AG04449 (cell line): ENCODE measurements around the gene MAD1L1.

Experiments used
- CTCF ChIA-PET: fragments of 350-600 bp; formaldehyde crosslinking; extraction: SDS; loops from one replicate; lab custom pipeline; 2021; ENCODE audit warnings: antibody characterized with exemption; lab: Yijun Ruan, JAX
- POLR2A ChIA-PET: fragments of 400-600, 350-600 bp; formaldehyde crosslinking; extraction: SDS; loops from one replicate; lab custom pipeline; 2020; ENCODE audit warnings: antibody characterized with exemption, inconsistent platforms; lab: Yijun Ruan, JAX
- DNase-seq: peaks from one replicate; pipeline ENCODE4 v3.0.0-alpha.2; 2010; ENCODE audit warnings: low read depth, low spot score
- H3K4me3 ChIP-seq: 2 replicates; pipeline ENCODE4 v1.5.1; 2011; ENCODE audit warnings: low read depth, mild to moderate bottlenecking, control low read depth, low read length
- TF ChIP-seq, protein P1 (sequence below): IDR thresholded peaks from one replicate; pipeline ENCODE4 v1.5.1; 2011; ENCODE audit warnings: mild to moderate bottlenecking, moderate library complexity, low read length, control low read depth, inconsistent platforms; ENCODE audit not compliant: insufficient read depth; ENCODE audit errors: missing control alignments

Gene MAD1L1

DNA sequence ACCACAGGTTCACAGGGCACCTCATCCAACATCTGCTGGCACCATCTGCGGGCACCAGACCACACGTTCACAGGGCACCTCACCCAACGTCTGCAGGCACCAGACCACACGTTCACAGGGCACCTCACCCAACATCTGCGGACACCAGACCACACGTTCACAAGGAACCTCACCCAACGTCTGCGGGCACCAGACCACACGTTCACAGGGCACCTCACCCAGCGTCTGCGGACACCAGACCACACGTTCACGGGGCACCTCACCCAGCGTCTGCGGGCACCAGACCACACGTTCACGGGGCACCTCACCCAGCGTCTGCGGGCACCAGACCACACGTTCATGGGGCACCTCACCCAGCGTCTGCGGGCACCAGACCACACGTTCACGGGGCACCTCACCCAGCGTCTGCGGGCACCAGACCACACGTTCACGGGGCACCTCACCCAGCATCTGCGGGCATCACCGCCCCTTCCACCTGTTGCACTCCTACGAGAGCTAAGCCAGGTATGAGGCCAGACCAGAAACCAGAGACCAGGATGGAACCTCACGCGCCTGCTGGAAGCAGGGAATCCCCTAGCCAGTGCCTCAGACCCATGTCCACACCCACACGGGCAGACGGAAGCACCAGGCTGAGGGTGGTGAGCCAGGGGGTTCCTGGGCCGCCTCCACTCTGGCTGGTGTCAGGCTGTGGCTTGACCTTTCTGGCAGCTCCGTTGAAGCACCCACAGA is 182.8 kb downstream of the MAD1L1 start:
- ChIA-PET CTCF (interaction anchor here (1.2 kb wide), 1 partner anchor 9 kb away, joined by 3 read pairs; no protein-coding TSS in a partner anchor), POLR2A (no interaction called here)
- TF ChIP-seq, protein P1, sequence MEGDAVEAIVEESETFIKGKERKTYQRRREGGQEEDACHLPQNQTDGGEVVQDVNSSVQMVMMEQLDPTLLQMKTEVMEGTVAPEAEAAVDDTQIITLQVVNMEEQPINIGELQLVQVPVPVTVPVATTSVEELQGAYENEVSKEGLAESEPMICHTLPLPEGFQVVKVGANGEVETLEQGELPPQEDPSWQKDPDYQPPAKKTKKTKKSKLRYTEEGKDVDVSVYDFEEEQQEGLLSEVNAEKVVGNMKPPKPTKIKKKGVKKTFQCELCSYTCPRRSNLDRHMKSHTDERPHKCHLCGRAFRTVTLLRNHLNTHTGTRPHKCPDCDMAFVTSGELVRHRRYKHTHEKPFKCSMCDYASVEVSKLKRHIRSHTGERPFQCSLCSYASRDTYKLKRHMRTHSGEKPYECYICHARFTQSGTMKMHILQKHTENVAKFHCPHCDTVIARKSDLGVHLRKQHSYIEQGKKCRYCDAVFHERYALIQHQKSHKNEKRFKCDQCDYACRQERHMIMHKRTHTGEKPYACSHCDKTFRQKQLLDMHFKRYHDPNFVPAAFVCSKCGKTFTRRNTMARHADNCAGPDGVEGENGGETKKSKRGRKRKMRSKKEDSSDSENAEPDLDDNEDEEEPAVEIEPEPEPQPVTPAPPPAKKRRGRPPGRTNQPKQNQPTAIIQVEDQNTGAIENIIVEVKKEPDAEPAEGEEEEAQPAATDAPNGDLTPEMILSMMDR: no peak
- H3K4me3 ChIP-seq: no peak overlapping the region
- no peak for DNase-seq

DNA sequence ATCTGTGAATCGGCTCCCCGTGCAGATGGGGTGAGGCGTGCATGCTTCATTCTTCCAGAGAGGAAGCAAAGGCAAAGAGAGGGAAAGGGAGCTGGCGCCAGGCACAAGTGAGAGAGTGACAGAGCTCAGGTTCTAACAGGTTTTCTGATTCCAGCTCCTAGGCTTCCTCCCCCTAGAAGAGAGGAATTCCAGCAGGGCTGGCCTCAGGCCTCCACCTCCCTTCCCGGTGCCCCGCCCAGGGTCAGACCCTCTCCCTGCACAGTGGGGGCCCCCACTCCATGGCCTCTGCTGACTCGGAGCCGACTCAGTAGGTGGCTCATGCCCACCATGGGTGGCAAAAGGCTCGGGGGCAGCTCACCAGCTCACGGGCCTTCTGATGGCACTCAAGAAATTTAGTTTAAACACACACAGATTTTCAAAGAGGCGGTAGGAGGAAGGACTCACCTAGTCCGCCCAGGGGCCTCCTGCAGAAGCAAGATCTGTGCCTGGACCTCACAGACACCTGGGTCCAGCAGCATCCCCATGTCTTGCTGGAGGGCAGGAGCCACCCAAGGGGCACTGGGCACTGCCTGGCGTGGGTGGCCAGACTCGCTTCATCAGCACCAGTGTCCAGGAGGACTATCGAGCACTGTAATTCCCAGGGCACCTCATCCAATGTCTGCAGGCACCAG is 183.5 kb downstream of the MAD1L1 start:
- TF ChIP-seq, protein P1: no peak
- CTCF ChIA-PET: no interaction called here
- no peak overlapping the region for H3K4me3 ChIP-seq
- DNase-seq: no peak
- POLR2A ChIA-PET: no interaction called here

DNA sequence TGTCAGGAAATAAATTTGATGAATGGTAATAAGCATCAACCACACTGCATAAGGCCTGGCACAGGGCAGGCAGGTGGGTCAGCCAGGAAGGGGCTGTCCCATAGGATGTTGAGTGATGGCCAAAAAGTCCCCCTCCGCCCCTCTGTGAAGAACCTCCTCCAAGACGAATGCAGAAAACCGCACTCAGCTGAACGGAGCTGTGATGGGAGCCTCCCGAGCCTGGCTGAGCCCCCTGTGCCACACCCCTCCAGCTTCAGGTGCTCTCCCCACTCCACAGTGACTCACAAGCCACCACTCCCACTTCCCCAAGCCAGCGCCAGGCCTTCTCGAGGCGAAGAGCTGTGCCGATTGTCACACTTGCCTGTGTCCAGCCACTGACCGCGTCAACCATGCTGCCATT is 184.2 kb downstream of the MAD1L1 start:
- DNase-seq: no peak
- no peak overlapping the region for H3K4me3 ChIP-seq
- TF ChIP-seq, protein P1: no peak
- ChIA-PET POLR2A (no interaction called here), CTCF (no interaction called here)

DNA sequence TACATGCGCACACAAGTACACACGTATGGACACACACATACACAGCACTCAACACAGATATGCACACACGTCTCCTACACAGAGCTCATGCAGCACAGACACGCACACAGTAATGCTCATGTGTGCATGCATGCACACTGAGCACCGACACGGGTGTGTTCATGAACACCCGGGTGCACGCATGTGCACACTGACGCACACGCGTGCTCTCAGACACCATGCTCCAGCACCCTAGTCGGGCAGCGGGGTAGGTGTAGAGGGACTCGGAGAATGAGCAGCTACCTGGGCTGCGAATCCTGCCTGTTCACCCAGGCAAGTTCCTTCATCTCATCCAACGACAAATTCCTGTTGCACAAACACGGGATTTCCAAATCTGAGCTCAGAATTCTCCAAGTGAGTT is 184.7 kb downstream of the MAD1L1 start:
- no peak for DNase-seq
- no peak overlapping the region for H3K4me3 ChIP-seq
- TF ChIP-seq, protein P1: no peak
- CTCF ChIA-PET: no interaction called here
- POLR2A ChIA-PET: no interaction called here

DNA sequence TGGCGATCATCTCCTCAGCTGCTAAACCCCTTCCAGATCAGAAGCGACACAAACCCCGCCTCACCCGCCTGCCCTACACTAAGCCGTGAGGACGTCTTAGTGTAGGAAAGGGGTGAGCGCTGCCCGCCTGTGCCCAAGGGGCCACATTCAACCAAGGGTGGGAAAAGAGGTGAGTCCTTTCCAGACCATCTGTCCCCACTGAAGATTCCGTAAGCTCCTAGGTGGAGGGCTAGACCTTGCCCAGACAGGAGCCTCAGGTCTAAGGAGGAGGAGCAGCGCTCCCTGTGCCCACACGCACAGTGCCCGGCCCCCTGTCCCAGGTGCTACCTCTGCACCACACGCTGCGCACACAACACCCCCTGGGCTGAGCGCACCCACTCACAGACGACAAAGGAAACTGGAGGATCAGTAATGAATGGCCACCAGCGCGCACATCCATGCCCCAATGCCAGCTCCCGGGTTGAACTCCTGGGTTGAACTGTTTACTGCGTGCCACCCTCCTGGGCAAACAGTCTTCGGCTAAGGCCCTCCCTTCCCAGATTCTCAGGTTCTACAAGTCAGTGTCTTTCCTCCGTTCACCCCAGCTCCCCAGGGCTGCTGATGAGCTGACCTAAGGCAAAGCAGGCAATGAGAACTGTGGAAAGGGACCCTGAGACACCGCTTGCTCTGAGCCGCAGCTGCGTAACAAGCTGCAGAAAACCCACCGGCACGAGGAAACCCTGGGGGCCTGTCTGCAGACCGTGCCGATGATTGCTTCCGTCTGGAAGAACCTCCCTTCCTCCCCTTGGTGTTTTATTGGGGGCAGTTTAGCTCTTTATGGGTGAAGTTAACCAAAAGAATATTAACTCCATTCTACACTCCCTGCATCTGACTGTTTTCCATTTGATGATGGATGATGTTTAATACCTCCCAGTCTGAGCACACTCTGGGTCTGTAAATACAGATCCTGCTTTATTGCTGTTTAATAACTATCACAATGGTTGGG is 185.9 kb downstream of the MAD1L1 start:
- H3K4me3 ChIP-seq: no peak overlapping the region
- no peak for DNase-seq
- CTCF ChIA-PET: interaction anchor here (0.7 kb wide), 1 partner anchor 9 kb away, joined by 3 read pairs; no protein-coding TSS in a partner anchor
- POLR2A ChIA-PET: no interaction called here
- TF ChIP-seq, protein P1: no peak
